Measurements from ENCODE around the gene GSTM4.
A peak's percentile ranks its signal among the peaks of the same experiment; 100 is the strongest.
"Not testable (repeated sequence)": the region's sequence is repeated elsewhere in the genome, so short reads cannot be mapped to it uniquely, and the experiment has no call there.

Gene GSTM4

GRCh38 chr1:109669246-109669948 lies 13.5 kb downstream of the GSTM4 start:
- DNase-seq, result no peak

- not testable (repeated sequence) for DNase-seq
These were observed 14.0 kb downstream of the GSTM4 start for GRCh38 chr1:109669949-109670302.

GRCh38 chr1:109671067-109671466 lies 15.2 kb downstream of the GSTM4 start:
- no peak for DNase-seq

- DNase-seq, result not testable (repeated sequence)
These were observed 18.0 kb downstream of the GSTM4 start for GRCh38 chr1:109673861-109674260.

- DNase-seq, result not testable (repeated sequence)
These were observed 20.9 kb downstream of the GSTM4 start for GRCh38 chr1:109676683-109677381.

- DNase-seq, result no peak
These were observed 21.6 kb downstream of the GSTM4 start for GRCh38 chr1:109677459-109677858.

GRCh38 chr1:109678637-109679036 lies 22.7 kb downstream of the GSTM4 start:
- DNase-seq, result not testable (repeated sequence)

GRCh38 chr1:109684777-109685176 lies 28.9 kb downstream of the GSTM4 start:
- DNase-seq, result not testable (repeated sequence)

GRCh38 chr1:109685399-109685798 lies 29.5 kb downstream of the GSTM4 start:
- not testable (repeated sequence) for DNase-seq

- not testable (repeated sequence) for DNase-seq
These were observed 30.0 kb downstream of the GSTM4 start for GRCh38 chr1:109685890-109686289.

- DNase-seq, result not testable (repeated sequence)
These were observed 31.2 kb downstream of the GSTM4 start for GRCh38 chr1:109687109-109687508.

- no peak for DNase-seq
These were observed 32.0 kb downstream of the GSTM4 start, which contains the start of gene GSTM1 for GRCh38 chr1:109687641-109688499. GSTM1 (plus strand) TSS chr1:109687817; CDS start chr1:109687874, 57 bp downstream.

GRCh38 chr1:109689844-109690405 lies 34.0 kb downstream of the GSTM4 start:
- no peak for DNase-seq

GRCh38 chr1:109691759-109692158 lies 35.9 kb downstream of the GSTM4 start:
- DNase-seq, result no peak

- not testable (repeated sequence) for DNase-seq
These were observed 38.5 kb downstream of the GSTM4 start for GRCh38 chr1:109694400-109694799.

- not testable (repeated sequence) for DNase-seq
These were observed 39.2 kb downstream of the GSTM4 start for GRCh38 chr1:109695138-109695537.

- DNase-seq, result no peak
These were observed 41.2 kb downstream of the GSTM4 start for GRCh38 chr1:109697066-109697465.

- DNase-seq, result not testable (repeated sequence)
These were observed 42.0 kb downstream of the GSTM4 start for GRCh38 chr1:109697861-109698260.

GRCh38 chr1:109702940-109703339 lies 47.0 kb downstream of the GSTM4 start:
- DNase-seq, result not testable (repeated sequence)

- DNase-seq, result peak in 1 of 2 experiments; percentile 19
These were observed 48.3 kb downstream of the GSTM4 start for GRCh38 chr1:109704173-109704572.

GRCh38 chr1:109705411-109705810 lies 49.5 kb downstream of the GSTM4 start:
- DNase-seq, result no peak

- DNase-seq, result not testable (repeated sequence)
These were observed 53.0 kb downstream of the GSTM4 start for GRCh38 chr1:109708949-109709348.

GRCh38 chr1:109709822-109710221 lies 53.9 kb downstream of the GSTM4 start:
- DNase-seq, result not testable (repeated sequence)
